H9 (cell line): ENCODE data around the gene FSTL1. TPM values are rescaled to one million over a fixed set of nuclear protein-coding genes. Genes with fewer than 3 reads are reported as not detected.

ENCODE experiments used
- DNase-seq: peaks from one replicate; pipeline ENCODE4 v3.0.0-alpha.2; 2017
- H2AFZ ChIP-seq: one replicate; pipeline ENCODE4 v1.6.1; 2013; ENCODE audit warnings: mild to moderate bottlenecking, low read length, control low read depth, moderate library complexity
- H2AK5ac ChIP-seq: 2 replicates; pipeline ENCODE4 v1.6.1; 2013; ENCODE audit warnings: low read length, control low read depth, mixed read lengths; ENCODE audit not compliant: insufficient read length
- H2BK120ac ChIP-seq: one replicate; pipeline ENCODE4 v1.6.1; 2013; ENCODE audit warnings: low read depth, mild to moderate bottlenecking, low read length, control low read depth, inconsistent platforms; ENCODE audit not compliant: poor library complexity, severe bottlenecking
- H2BK12ac ChIP-seq: 2 replicates; pipeline ENCODE4 v1.6.1; 2013; ENCODE audit warnings: low read length, control low read depth, mixed read lengths, low read depth; ENCODE audit not compliant: insufficient read length
- H2BK15ac ChIP-seq: 2 replicates; pipeline ENCODE4 v1.6.1; 2013; ENCODE audit warnings: low read depth, low read length, control low read depth
- H2BK20ac ChIP-seq: one replicate; pipeline ENCODE4 v1.6.1; 2013; ENCODE audit warnings: low read depth, mild to moderate bottlenecking, low read length, control low read depth, inconsistent platforms; ENCODE audit not compliant: poor library complexity, severe bottlenecking
- H2BK5ac ChIP-seq: 2 replicates; pipeline ENCODE4 v1.6.1; 2013; ENCODE audit warnings: low read length, control low read depth, mixed read lengths; ENCODE audit not compliant: insufficient read length
- H3K14ac ChIP-seq: 2 replicates; pipeline ENCODE4 v1.6.1; 2013; ENCODE audit warnings: low read length, control low read depth; ENCODE audit not compliant: insufficient read depth
- H3K18ac ChIP-seq: 2 replicates; pipeline ENCODE4 v1.6.1; 2013; ENCODE audit warnings: low read depth, mild to moderate bottlenecking, mixed read lengths, low read length, control low read depth; ENCODE audit not compliant: insufficient read length
- H3K23ac ChIP-seq: 2 replicates; pipeline ENCODE4 v1.6.1; 2013; ENCODE audit warnings: low read length, control low read depth, mixed read lengths, low read depth; ENCODE audit not compliant: insufficient read length
- H3K23me2 ChIP-seq: 2 replicates; pipeline ENCODE4 v1.6.1; 2013; ENCODE audit warnings: low read depth, mild to moderate bottlenecking, mixed read lengths, low read length, control low read depth; ENCODE audit not compliant: insufficient read length, poor library complexity, severe bottlenecking
- H3K27ac ChIP-seq: 2 replicates; pipeline ENCODE4 v1.5.1; 2013; ENCODE audit warnings: low read length, control low read depth, mixed read lengths, low read depth; ENCODE audit not compliant: insufficient read length
- H3K27me3 ChIP-seq: 2 replicates; pipeline ENCODE4 v1.6.1; 2013; ENCODE audit warnings: low read length, control low read depth, inconsistent platforms; ENCODE audit not compliant: insufficient read depth
- H3K4ac ChIP-seq: 2 replicates; pipeline ENCODE4 v1.6.1; 2013; ENCODE audit warnings: low read depth, mild to moderate bottlenecking, control low read depth, inconsistent platforms, low read length, moderate library complexity
- H3K4me1 ChIP-seq: 2 replicates; pipeline ENCODE4 v1.6.1; 2013; ENCODE audit warnings: low read length, control low read depth, inconsistent platforms; ENCODE audit not compliant: insufficient read depth
- H3K4me2 ChIP-seq: 2 replicates; pipeline ENCODE4 v1.6.1; 2013; ENCODE audit warnings: low read length, control low read depth, mixed read lengths; ENCODE audit not compliant: insufficient read length, insufficient read depth
- H3K56ac ChIP-seq: 2 replicates; pipeline ENCODE4 v1.6.1; 2013; ENCODE audit warnings: low read depth, mild to moderate bottlenecking, mixed read lengths, low read length, control low read depth; ENCODE audit not compliant: insufficient read length
- H3K79me1 ChIP-seq: 2 replicates; pipeline ENCODE4 v1.6.1; 2013; ENCODE audit warnings: low read depth, mild to moderate bottlenecking, moderate library complexity, low read length, control low read depth, inconsistent platforms; ENCODE audit not compliant: insufficient read depth, poor library complexity, severe bottlenecking
- H3K79me2 ChIP-seq: 2 replicates; pipeline ENCODE4 v1.6.1; 2013; ENCODE audit warnings: low read length, control low read depth, inconsistent platforms; ENCODE audit not compliant: insufficient read depth
- H3K9ac ChIP-seq: 2 replicates; pipeline ENCODE4 v1.6.1; 2013; ENCODE audit warnings: low read length, control low read depth, mixed read lengths; ENCODE audit not compliant: insufficient read length; ENCODE audit errors: extremely low read depth
- H3K9me3 ChIP-seq: one replicate; pipeline ENCODE4 v1.6.1; 2013; ENCODE audit warnings: low read depth, low read length, inconsistent platforms; ENCODE audit not compliant: control insufficient read depth
- H3T11ph ChIP-seq: one replicate; pipeline ENCODE4 v1.6.1; 2013; ENCODE audit warnings: mild to moderate bottlenecking, low read length, control low read depth, inconsistent platforms
- H4K20me1 ChIP-seq: one replicate; pipeline ENCODE4 v1.6.1; 2013; ENCODE audit not compliant: control insufficient read depth, insufficient read length, insufficient read depth
- H4K5ac ChIP-seq: 2 replicates; pipeline ENCODE4 v1.6.1; 2013; ENCODE audit warnings: low read depth, mild to moderate bottlenecking, mixed read lengths, low read length, control low read depth; ENCODE audit not compliant: insufficient read length
- H4K8ac ChIP-seq: replicated peaks from 2 replicates; pipeline ENCODE4 v1.6.1; 2013; ENCODE audit warnings: low read length, control low read depth, mixed read lengths, low read depth; ENCODE audit not compliant: insufficient read length
- H4K91ac ChIP-seq: 2 replicates; pipeline ENCODE4 v1.6.1; 2013; ENCODE audit warnings: low read depth, mild to moderate bottlenecking, moderate library complexity, mixed read lengths, low read length, control low read depth; ENCODE audit not compliant: insufficient read length
- H3K27ac Mint-ChIP-seq, 3 experiments: 2 replicates in 2 of 3; 3 replicates in 1 of 3; pipeline ENCODE4 v1.8.0; 2020 to 2021; ENCODE audit warnings: mixed read lengths in 3 of 3, mild to moderate bottlenecking in 1 of 3, moderate library complexity in 1 of 3
- H3K27me3 Mint-ChIP-seq: 2 replicates; pipeline ENCODE4 v1.8.0; 2021; ENCODE audit warnings: low read depth, mild to moderate bottlenecking, moderate library complexity, mixed read lengths
- H3K36me3 Mint-ChIP-seq, 3 experiments: 2 replicates in 2 of 3; 3 replicates in 1 of 3; pipeline ENCODE4 v1.8.0; 2020 to 2021; ENCODE audit warnings: low read depth in 3 of 3, mixed read lengths in 3 of 3; ENCODE audit not compliant: insufficient read depth in 1 of 3
- H3K4me1 Mint-ChIP-seq, 2 experiments: 2 replicates each; pipeline ENCODE4 v1.8.0; 2020; ENCODE audit warnings: mixed read lengths in 2 of 2
- H3K4me3 Mint-ChIP-seq, 2 experiments: 2 replicates in 1 of 2; 3 replicates in 1 of 2; pipeline ENCODE4 v1.8.0; 2020 to 2021; ENCODE audit warnings: mild to moderate bottlenecking in 2 of 2, mixed read lengths in 2 of 2, moderate library complexity in 1 of 2
- H3K9me3 Mint-ChIP-seq, 2 experiments: 2 replicates in 1 of 2; 3 replicates in 1 of 2; pipeline ENCODE4 v1.8.0; 2020; ENCODE audit warnings: mild to moderate bottlenecking in 2 of 2, mixed read lengths in 2 of 2, moderate library complexity in 1 of 2
- CTCF ChIP-seq: fragments of 200-600 bp; sonication (generic); conservative IDR thresholded peaks from 3 replicates; pipeline ENCODE4 v1.8.0; 2021; ENCODE audit warnings: antibody characterized with exemption, mild to moderate bottlenecking
- WGBS: extraction: QIAGEN DNeasy Blood & Tissue Kit; methylation state at CpG from one replicate; pipeline ENCODE4 v1.1.7; 2013; ENCODE audit warnings: missing lambda C conversion rate, low lambda C conversion rate, mixed read lengths; ENCODE audit not compliant: insufficient read length; ENCODE audit errors: extremely low coverage; 5-methylcytosine and 5-hydroxymethylcytosine counted together
- total RNA-seq: library from RNA; stranded (reverse); gene quantifications from 2 replicates; pipeline ENCODE4 v1.2.1, GENCODE V29; 2021

The FSTL1 gene
- total RNA-seq, 1 experiment from 2014 or later, result 326 TPM

DNA sequence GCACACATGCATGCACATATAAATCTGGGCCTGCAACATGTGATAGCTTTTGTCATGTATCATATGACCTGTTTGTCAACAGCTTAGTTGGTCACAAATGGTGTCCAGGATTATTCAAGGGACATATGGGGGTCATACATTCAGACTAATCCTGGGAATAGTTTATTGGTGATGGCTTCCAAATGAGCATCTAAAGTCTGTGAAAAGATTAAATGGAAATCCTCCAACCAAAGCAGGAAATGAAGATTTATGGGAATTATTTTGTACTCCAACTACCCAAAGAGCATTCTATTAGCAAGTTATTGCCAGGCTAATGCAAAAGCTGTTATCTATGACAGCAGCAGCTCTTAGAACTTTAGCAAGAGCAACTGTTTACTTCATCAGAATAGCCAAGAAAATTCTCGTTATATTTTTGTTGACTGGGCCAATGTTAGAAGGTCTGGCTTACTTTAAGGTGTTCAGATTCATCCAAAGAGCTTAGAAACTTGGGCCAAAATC, 7.1 kb downstream of the FSTL1 start:
- Histone ChIP-seq H3K4ac (no peak overlapping the region), H3K56ac (no peak overlapping the region), H2BK120ac (no peak overlapping the region), H3K79me2 (peaks cover 15% of the 10 kb centered on the region; the same call in 1 of the 2 replicates), H3K27ac (no peak overlapping the region), H3K14ac (no peak overlapping the region), H2BK20ac (no peak overlapping the region), H3T11ph (no peak overlapping the region), H4K20me1 (no peaks in the 10 kb centered on the region), H3K23me2 (no peaks in the 10 kb centered on the region), H2AK5ac (no peak overlapping the region), H3K27me3 (no peaks in the 10 kb centered on the region), H4K8ac (no peak overlapping the region), H3K23ac (no peak overlapping the region), H3K79me1 (no peaks in the 10 kb centered on the region), H3K9ac (no peak overlapping the region), H3K9me3 (no peaks in the 10 kb centered on the region), H3K4me2 (no peak overlapping the region), H4K5ac (no peak overlapping the region), H2AFZ (no peak overlapping the region), H3K18ac (no peak overlapping the region), H2BK5ac (no peak overlapping the region), H4K91ac (no peak overlapping the region), H2BK12ac (no peak overlapping the region), H2BK15ac (no peak overlapping the region), H3K4me1 (peaks cover 1% of the 10 kb centered on the region)
- no peaks in the 10 kb centered on the region for H3K9me3 Mint-ChIP-seq
- no peaks in the 10 kb centered on the region for H3K27me3 Mint-ChIP-seq
- H3K4me3 Mint-ChIP-seq, result no peak overlapping the region
- no peak for DNase-seq
- no CpG with 5 or more reads among the region's 1 CpG for WGBS
- no peak overlapping the region for H3K27ac Mint-ChIP-seq
- peaks cover 26 to 28% of the 10 kb centered on the region in 2 experiments for H3K4me1 Mint-ChIP-seq
- H3K36me3 Mint-ChIP-seq, result peaks cover 21 to 47% (median 34%) of the 10 kb centered on the region in 3 experiments
- no peak for TF ChIP-seq CTCF
